HepG2 (cell line): Measurements from ENCODE around the gene FAM3A. TPM values are rescaled to one million over a fixed set of nuclear protein-coding genes. Genes with fewer than 3 reads are reported as not detected.

ENCODE experiments used
- CSRNP1 ChIP-seq: sonication (generic); formaldehyde crosslinking; IDR thresholded peaks from 2 replicates; pipeline ENCODE4 v1.8.1; 2023; ENCODE audit warnings: mild to moderate bottlenecking, missing genetic modification reagents
- GABPB1 ChIP-seq: IDR thresholded peaks from 2 replicates; pipeline ENCODE4 v1.6.1; 2016; ENCODE audit warnings: mild to moderate bottlenecking, missing genetic modification reagents, moderate library complexity, missing compliant biosample characterization
- HIVEP1 ChIP-seq: sonication (generic); formaldehyde crosslinking; IDR thresholded peaks from 2 replicates; pipeline ENCODE4 v1.4.0; 2020; ENCODE audit warnings: mild to moderate bottlenecking, missing genetic modification reagents
- HNF4G ChIP-seq, 2 experiments: sonication (generic) in 1 of 2; formaldehyde crosslinking in 1 of 2; IDR thresholded peaks; 2 replicates each; pipeline versions ENCODE4 v1.4.0 to v1.6.1; 2011 to 2020; ENCODE audit warnings: borderline replicate concordance in 2 of 2, low read depth in 2 of 2, mild to moderate bottlenecking in 2 of 2, low read length in 1 of 2, missing genetic modification reagents in 1 of 2, moderate library complexity in 1 of 2
- MEIS1 ChIP-seq: sonication (generic); formaldehyde crosslinking; IDR thresholded peaks from 2 replicates; pipeline ENCODE4 v1.9.0; 2021; ENCODE audit warnings: mild to moderate bottlenecking, missing genetic modification reagents, moderate library complexity, borderline replicate concordance
- MEIS2 ChIP-seq: sonication (generic); formaldehyde crosslinking; IDR thresholded peaks from 2 replicates; pipeline ENCODE4 v1.9.0; 2021; ENCODE audit warnings: mild to moderate bottlenecking, missing genetic modification reagents
- NFRKB ChIP-seq: fragments of 450-650 bp; IDR thresholded peaks from 2 replicates; pipeline ENCODE4 v1.6.1; 2017
- NR2C2 ChIP-seq: sonication (generic); formaldehyde crosslinking; IDR thresholded peaks from 2 replicates; pipeline ENCODE4 v1.4.0; 2020; ENCODE audit warnings: missing genetic modification reagents, mild to moderate bottlenecking, moderate library complexity, borderline replicate concordance
- POLR2A ChIP-seq, 2 experiments: IDR thresholded peaks; 2 replicates each; pipeline ENCODE4 v1.6.1; 2011; ENCODE audit warnings: low read depth in 2 of 2, low read length in 2 of 2, mild to moderate bottlenecking in 1 of 2, moderate library complexity in 1 of 2; ENCODE audit not compliant: insufficient read depth in 1 of 2
- RXRA ChIP-seq: sonication (generic); formaldehyde crosslinking; IDR thresholded peaks from 2 replicates; pipeline ENCODE4 v1.5.1; 2020; ENCODE audit warnings: missing genetic modification reagents
- TGIF2 ChIP-seq: IDR thresholded peaks from 2 replicates; pipeline ENCODE4 v1.6.1; 2016; ENCODE audit warnings: control low read depth, missing compliant biosample characterization
- ZNF18 ChIP-seq: sonication (generic); formaldehyde crosslinking; IDR thresholded peaks from 2 replicates; pipeline ENCODE4 v1.8.0; 2022; ENCODE audit warnings: mild to moderate bottlenecking, missing genetic modification reagents; ENCODE audit not compliant: insufficient replicate concordance
- ZNF772 ChIP-seq: sonication (generic); formaldehyde crosslinking; IDR thresholded peaks from 2 replicates; pipeline ENCODE4 v1.5.0; 2020; ENCODE audit warnings: mild to moderate bottlenecking, missing genetic modification reagents
- polyA plus RNA-seq, 8 experiments: library from polyadenylated mRNA; depleted of rRNA in 3 of 8; stranded (reverse) in 7 of 8; unstranded in 1 of 8; fragments of >200 nt; fragmentation: Illumina TruSeq in 4 of 8; extraction: Trizol in 4 of 8; gene quantifications; 2 replicates each; pipeline versions ENCODE4 v1.2.1 to v1.2.3, GENCODE V29; 2011 to 2016; ENCODE audit warnings: low read depth in 4 of 8, missing spikeins in 1 of 8, mixed read lengths in 1 of 8; ENCODE audit not compliant: insufficient read depth in 1 of 8
- total RNA-seq, 5 experiments: library from RNA; depleted of rRNA; stranded (reverse); fragments of >200 nt; fragmentation: Illumina TruSeq; extraction: Trizol; gene quantifications; 2 replicates each; pipeline ENCODE4 v1.2.3, GENCODE V29; 2016; ENCODE audit warnings: low read depth in 1 of 5
- TF ChIP-seq, protein P1 (sequence below): sonication (generic); formaldehyde crosslinking; IDR thresholded peaks from 2 replicates; pipeline ENCODE4 v1.4.0; 2020; ENCODE audit warnings: missing genetic modification reagents
- TF ChIP-seq, protein P2 (sequence below): sonication (generic); formaldehyde crosslinking; IDR thresholded peaks from 2 replicates; pipeline ENCODE4 v1.4.0; 2020; ENCODE audit warnings: missing genetic modification reagents, low read depth, mild to moderate bottlenecking, borderline replicate concordance
- TF ChIP-seq, protein P3 (sequence below): sonication (generic); formaldehyde crosslinking; IDR thresholded peaks from 2 replicates; pipeline ENCODE4 v1.4.0; 2020; ENCODE audit warnings: missing genetic modification reagents, borderline replicate concordance

FAM3A gene
- total and polyA plus RNA-seq, 2 of the 13 experiments (the other 11 are each of a cell fraction or from before 2014, with no cell fraction given), result 11.2 to 22.7 TPM

DNA sequence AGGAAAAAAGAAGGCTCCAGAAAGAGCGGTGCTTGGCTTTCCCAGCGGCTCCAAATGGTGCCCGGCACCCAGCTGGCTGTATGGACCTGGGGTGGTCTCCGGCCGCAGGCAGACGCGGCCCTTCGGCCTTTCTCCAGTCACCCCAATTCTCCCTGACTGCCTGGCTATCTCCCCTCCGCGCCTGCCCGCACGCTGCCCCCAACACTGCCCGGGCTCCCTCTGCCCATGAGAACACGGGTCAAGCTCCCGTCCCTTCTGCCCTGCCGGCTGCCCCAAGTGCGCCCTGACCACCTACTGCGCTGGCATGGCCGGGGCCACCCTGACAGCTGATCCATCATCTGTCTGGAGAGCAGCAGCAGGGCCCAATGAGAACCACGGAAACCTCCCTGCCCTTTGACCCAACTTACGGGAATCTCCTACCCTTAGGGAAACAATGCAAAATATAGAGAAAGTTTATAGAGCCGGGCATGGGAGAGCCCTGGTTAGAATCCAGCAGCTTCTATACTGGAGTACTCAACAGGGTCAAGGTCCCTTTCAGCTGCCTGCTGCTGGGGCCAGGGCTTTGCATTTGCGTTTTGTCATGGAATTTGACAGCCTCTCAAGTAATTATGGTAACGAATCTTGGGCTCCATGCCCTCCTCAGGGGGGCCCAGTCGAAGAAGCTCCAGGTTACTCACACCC is 1.2 kb upstream of the FAM3A start (continued):
- TF ChIP-seq GABPB1, result peak; percentile 22; the same call in 1 of the 2 replicates
- TF ChIP-seq RXRA (CRISPR knock-in tag), result 0 out of 2 replicates have a peak, but pooled peaks have one; percentile 15
- TF ChIP-seq HIVEP1 (CRISPR knock-in tag), result peak; percentile 43; the same call in 1 of the 2 replicates
- TF ChIP-seq, protein P1, sequence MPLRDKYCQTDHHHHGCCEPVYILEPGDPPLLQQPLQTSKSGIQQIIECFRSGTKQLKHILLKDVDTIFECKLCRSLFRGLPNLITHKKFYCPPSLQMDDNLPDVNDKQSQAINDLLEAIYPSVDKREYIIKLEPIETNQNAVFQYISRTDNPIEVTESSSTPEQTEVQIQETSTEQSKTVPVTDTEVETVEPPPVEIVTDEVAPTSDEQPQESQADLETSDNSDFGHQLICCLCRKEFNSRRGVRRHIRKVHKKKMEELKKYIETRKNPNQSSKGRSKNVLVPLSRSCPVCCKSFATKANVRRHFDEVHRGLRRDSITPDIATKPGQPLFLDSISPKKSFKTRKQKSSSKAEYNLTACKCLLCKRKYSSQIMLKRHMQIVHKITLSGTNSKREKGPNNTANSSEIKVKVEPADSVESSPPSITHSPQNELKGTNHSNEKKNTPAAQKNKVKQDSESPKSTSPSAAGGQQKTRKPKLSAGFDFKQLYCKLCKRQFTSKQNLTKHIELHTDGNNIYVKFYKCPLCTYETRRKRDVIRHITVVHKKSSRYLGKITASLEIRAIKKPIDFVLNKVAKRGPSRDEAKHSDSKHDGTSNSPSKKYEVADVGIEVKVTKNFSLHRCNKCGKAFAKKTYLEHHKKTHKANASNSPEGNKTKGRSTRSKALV (CRISPR knock-in tag), result 0 out of 2 replicates have a peak, but pooled peaks have one; percentile 34
- TF ChIP-seq ZNF18 (CRISPR knock-in tag), result no peak
- TF ChIP-seq, protein P2, sequence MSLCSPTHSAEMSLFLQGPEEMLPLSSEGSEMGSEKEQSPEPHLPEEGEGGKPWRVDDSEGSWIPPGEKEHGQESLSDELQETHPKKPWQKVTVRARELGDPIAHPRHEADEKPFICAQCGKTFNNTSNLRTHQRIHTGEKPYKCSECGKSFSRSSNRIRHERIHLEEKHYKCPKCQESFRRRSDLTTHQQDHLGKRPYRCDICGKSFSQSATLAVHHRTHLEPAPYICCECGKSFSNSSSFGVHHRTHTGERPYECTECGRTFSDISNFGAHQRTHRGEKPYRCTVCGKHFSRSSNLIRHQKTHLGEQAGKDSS (CRISPR knock-in tag), result peak; percentile 49; the same call in 1 of the 2 replicates
- TF ChIP-seq MEIS1 (CRISPR knock-in tag), result 0 out of 2 replicates have a peak, but pooled peaks have one; percentile 42
- no peak for TF ChIP-seq NFRKB
- no peak for TF ChIP-seq CSRNP1 (CRISPR knock-in tag)
- TF ChIP-seq, protein P3, sequence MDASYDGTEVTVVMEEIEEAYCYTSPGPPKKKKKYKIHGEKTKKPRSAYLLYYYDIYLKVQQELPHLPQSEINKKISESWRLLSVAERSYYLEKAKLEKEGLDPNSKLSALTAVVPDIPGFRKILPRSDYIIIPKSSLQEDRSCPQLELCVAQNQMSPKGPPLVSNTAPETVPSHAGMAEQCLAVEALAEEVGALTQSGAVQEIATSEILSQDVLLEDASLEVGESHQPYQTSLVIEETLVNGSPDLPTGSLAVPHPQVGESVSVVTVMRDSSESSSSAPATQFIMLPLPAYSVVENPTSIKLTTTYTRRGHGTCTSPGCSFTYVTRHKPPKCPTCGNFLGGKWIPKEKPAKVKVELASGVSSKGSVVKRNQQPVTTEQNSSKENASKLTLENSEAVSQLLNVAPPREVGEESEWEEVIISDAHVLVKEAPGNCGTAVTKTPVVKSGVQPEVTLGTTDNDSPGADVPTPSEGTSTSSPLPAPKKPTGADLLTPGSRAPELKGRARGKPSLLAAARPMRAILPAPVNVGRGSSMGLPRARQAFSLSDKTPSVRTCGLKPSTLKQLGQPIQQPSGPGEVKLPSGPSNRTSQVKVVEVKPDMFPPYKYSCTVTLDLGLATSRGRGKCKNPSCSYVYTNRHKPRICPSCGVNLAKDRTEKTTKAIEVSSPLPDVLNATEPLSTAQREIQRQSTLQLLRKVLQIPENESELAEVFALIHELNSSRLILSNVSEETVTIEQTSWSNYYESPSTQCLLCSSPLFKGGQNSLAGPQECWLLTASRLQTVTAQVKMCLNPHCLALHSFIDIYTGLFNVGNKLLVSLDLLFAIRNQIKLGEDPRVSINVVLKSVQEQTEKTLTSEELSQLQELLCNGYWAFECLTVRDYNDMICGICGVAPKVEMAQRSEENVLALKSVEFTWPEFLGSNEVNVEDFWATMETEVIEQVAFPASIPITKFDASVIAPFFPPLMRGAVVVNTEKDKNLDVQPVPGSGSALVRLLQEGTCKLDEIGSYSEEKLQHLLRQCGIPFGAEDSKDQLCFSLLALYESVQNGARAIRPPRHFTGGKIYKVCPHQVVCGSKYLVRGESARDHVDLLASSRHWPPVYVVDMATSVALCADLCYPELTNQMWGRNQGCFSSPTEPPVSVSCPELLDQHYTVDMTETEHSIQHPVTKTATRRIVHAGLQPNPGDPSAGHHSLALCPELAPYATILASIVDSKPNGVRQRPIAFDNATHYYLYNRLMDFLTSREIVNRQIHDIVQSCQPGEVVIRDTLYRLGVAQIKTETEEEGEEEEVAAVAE (CRISPR knock-in tag), result 0 out of 2 replicates have a peak, but pooled peaks have one; percentile 41
- 0 out of 2 replicates have a peak, but pooled peaks have one; percentile 25 for TF ChIP-seq ZNF772
- peak; percentile 7; the same call in 1 of the 2 replicates for TF ChIP-seq HNF4G (IDR thresholded peaks at IDR 0.05; ENCODE audit: borderline replicate concordance, low read depth, low read length)
- TF ChIP-seq HNF4G (CRISPR knock-in tag; IDR thresholded peaks at IDR 0.05; ENCODE audit: borderline replicate concordance, low read depth), result no peak
- TF ChIP-seq NR2C2 (CRISPR knock-in tag), result peak; percentile 88
- TF ChIP-seq POLR2A (IDR thresholded peaks at IDR 0.05; ENCODE audit: insufficient read depth in 1 of 2, low read depth in 2 of 2, low read length in 2 of 2), result 0 out of 4 replicates have a peak, but pooled peaks of 1 of the 2 experiments have one; percentile 28
- peak; percentile 47; the same call in 1 of the 2 replicates for TF ChIP-seq TGIF2 (CRISPR knock-in tag)
- TF ChIP-seq MEIS2 (CRISPR knock-in tag), result peak; percentile 96
